ENCODE results near the gene TMC3.

DNA sequence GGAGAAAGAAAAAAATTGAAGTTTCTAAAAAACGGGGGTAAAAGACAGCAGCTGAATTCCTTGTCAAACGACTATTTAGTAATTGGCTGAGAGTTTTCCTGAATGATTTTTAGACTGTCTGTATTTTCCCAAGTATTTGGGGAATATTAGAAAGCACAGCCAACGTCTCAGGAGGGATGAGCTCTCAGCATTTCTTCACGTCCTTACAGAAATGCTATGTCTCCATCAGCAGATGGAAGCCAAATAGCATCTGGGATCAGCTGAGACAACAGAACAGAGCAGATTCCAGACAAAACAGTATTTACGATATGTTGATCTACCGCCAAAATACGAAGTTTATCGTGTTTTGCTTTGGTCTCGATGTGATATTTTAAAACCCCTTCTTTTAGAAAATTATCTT is 5.3 kb upstream of the TMC3 start:
- no peak for TF ChIP-seq EZH2 (IDR thresholded peaks at IDR 0.05)
- no peak for TF ChIP-seq POLR2AphosphoS5 (IDR thresholded peaks at IDR 0.05; ENCODE audit: borderline replicate concordance, low read depth, low read length)
- no peak for TF ChIP-seq FOXP2 (optimal IDR thresholded peaks at IDR 0.05; ENCODE audit: control extremely low read depth, extremely low read length, insufficient read depth)

Data from SK-N-MC (cell line).